ENCODE data around the gene IDH3A. TPM values are rescaled to one million over a fixed set of nuclear protein-coding genes. Genes with fewer than 3 reads are reported as not detected.

IDH3A gene
- total RNA-seq, 1 experiment from 2014 or later, result 112 TPM

DNA sequence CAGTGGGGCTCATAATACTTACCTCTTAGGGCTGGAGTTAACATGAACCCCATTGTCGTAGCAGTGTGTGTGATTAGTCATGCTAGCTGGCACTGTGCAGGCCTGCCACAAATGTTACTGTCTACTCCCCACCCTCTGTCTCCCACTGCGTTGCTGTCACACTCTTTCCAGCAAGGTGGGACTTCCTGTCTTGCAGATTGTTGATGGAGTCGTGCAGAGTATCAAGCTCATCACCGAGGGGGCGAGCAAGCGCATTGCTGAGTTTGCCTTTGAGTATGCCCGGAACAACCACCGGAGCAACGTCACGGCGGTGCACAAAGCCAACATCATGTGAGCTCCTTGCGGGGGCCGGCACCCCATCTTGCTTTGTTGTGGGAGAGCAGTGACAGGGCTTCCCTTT, 12.9 kb downstream of the IDH3A start:
- no peak for TF ChIP-seq EZH2 (IDR thresholded peaks at IDR 0.05; ENCODE audit: borderline replicate concordance, low read depth, low read length, poor library complexity, severe bottlenecking)
- TF ChIP-seq, protein P1, sequence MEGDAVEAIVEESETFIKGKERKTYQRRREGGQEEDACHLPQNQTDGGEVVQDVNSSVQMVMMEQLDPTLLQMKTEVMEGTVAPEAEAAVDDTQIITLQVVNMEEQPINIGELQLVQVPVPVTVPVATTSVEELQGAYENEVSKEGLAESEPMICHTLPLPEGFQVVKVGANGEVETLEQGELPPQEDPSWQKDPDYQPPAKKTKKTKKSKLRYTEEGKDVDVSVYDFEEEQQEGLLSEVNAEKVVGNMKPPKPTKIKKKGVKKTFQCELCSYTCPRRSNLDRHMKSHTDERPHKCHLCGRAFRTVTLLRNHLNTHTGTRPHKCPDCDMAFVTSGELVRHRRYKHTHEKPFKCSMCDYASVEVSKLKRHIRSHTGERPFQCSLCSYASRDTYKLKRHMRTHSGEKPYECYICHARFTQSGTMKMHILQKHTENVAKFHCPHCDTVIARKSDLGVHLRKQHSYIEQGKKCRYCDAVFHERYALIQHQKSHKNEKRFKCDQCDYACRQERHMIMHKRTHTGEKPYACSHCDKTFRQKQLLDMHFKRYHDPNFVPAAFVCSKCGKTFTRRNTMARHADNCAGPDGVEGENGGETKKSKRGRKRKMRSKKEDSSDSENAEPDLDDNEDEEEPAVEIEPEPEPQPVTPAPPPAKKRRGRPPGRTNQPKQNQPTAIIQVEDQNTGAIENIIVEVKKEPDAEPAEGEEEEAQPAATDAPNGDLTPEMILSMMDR (conservative IDR thresholded peaks at IDR 0.05; ENCODE audit: low read depth, low read length), result no peak
- no TSS peak for BruUV-seq (replicated peaks)
- ChIA-PET CTCF (no interaction called here), POLR2A (ENCODE audit: low non-redundant PET) (no interaction called here)
- Histone ChIP-seq H3K36me3 (ENCODE audit: insufficient read depth, low read length, poor library complexity, severe bottlenecking) (peaks cover 28% of the 10 kb centered on the region), H3K4me3 (ENCODE audit: low read depth, low read length, poor library complexity, severe bottlenecking) (no peak overlapping the region), H3K9me3 (ENCODE audit: low read depth, low read length, poor library complexity, severe bottlenecking) (no peaks in the 10 kb centered on the region), H3K27me3 (replicated peaks; ENCODE audit: insufficient read depth, low read depth, low read length, poor library complexity) (no peaks in the 10 kb centered on the region), H3K4me1 (ENCODE audit: insufficient read depth, low read length, poor library complexity, severe bottlenecking) (no peaks in the 10 kb centered on the region), H3K27ac (ENCODE audit: low read depth, low read length, poor library complexity, severe bottlenecking) (no peak overlapping the region)
- intact Hi-C loops (cut with micrococcal nuclease; ENCODE audit: unreplicated experiment), result no loop called here
- DNase-seq (ENCODE audit: low spot score), result no peak

DNA sequence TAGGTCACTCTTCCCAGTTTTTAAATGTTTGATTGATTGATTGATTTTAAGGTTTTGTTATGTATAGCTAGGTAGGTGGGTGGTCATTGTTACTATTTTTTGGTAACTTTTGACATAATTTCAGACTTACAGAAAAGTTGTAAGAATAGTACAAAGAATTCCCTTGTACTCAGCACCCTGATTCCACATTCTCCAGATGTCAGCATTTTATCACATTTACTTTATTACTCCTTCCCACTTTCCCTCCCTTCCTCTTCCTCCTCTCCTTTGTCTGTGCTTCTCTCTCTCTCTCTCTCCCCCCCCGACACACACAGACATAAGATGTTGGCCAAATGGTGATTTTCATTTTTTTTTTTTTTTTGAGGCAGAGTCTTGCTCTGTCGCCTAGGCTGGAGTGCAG, 14.8 kb downstream of the IDH3A start:
- Histone ChIP-seq H3K27ac (ENCODE audit: low read depth, low read length, poor library complexity, severe bottlenecking) (no peak overlapping the region), H3K4me3 (ENCODE audit: low read depth, low read length, poor library complexity, severe bottlenecking) (no peak overlapping the region), H3K36me3 (ENCODE audit: insufficient read depth, low read length, poor library complexity, severe bottlenecking) (peaks cover 40% of the 10 kb centered on the region), H3K9me3 (ENCODE audit: low read depth, low read length, poor library complexity, severe bottlenecking) (no peaks in the 10 kb centered on the region), H3K4me1 (ENCODE audit: insufficient read depth, low read length, poor library complexity, severe bottlenecking) (no peaks in the 10 kb centered on the region), H3K27me3 (replicated peaks; ENCODE audit: insufficient read depth, low read depth, low read length, poor library complexity) (no peaks in the 10 kb centered on the region)
- no peak for TF ChIP-seq EZH2 (IDR thresholded peaks at IDR 0.05; ENCODE audit: borderline replicate concordance, low read depth, low read length, poor library complexity, severe bottlenecking)
- no TSS peak for BruUV-seq (replicated peaks)
- intact Hi-C loops (cut with micrococcal nuclease; ENCODE audit: unreplicated experiment), result no loop called here
- ChIA-PET POLR2A (ENCODE audit: low non-redundant PET) (no interaction called here), CTCF (no interaction called here)
- no peak for DNase-seq (ENCODE audit: low spot score)

DNA sequence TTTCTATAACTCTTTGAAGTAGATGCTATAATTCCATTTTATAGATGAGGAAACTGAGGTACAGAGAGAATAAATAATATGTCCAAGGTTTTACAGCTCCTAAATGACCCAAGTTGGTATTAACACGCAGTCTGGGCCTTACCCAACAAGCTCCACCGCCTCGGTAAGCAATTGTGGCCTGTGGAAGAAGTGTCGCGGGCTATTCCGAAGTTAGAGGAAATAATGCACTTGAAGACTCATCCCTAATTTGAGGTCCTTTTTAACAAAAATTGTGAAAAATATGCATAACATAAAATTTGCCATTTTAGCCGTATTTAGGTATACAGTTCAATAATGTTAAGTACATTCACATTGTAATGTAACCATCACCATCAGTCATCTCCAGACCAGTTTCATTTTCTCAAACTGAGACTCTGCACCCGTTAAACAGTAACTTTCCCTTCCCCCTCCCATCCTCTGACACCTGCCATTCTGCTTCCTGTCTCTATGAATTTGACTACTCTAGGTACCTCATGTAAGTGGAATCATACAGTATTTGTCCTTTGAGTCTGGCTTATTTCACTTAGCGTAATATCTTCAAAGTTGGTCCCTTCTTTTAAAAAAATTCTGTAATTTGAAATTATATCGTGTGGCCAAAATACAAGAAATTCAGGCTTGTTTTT, 18.2 kb downstream of the IDH3A start:
- no TSS peak for BruUV-seq (replicated peaks)
- no peaks in the 10 kb centered on the region for H3K27me3 ChIP-seq (replicated peaks; ENCODE audit: insufficient read depth, low read depth, low read length, poor library complexity)
- no peaks in the 10 kb centered on the region for H3K4me1 ChIP-seq (ENCODE audit: insufficient read depth, low read length, poor library complexity, severe bottlenecking)
- H3K36me3 ChIP-seq (ENCODE audit: insufficient read depth, low read length, poor library complexity, severe bottlenecking), result peaks cover 47% of the 10 kb centered on the region
- no peak overlapping the region for H3K27ac ChIP-seq (ENCODE audit: low read depth, low read length, poor library complexity, severe bottlenecking)
- POLR2A ChIA-PET (ENCODE audit: low non-redundant PET), result no interaction called here
- DNase-seq (ENCODE audit: low spot score), result no peak
- TF ChIP-seq, protein P1 (conservative IDR thresholded peaks at IDR 0.05; ENCODE audit: low read depth, low read length), result no peak
- TF ChIP-seq EZH2 (IDR thresholded peaks at IDR 0.05; ENCODE audit: borderline replicate concordance, low read depth, low read length, poor library complexity, severe bottlenecking), result no peak
- no peak overlapping the region for H3K4me3 ChIP-seq (ENCODE audit: low read depth, low read length, poor library complexity, severe bottlenecking)
- intact Hi-C loops (cut with micrococcal nuclease; ENCODE audit: unreplicated experiment), result no loop called here
- CTCF ChIA-PET, result no interaction called here
- H3K9me3 ChIP-seq (ENCODE audit: low read depth, low read length, poor library complexity, severe bottlenecking), result no peaks in the 10 kb centered on the region

DNA sequence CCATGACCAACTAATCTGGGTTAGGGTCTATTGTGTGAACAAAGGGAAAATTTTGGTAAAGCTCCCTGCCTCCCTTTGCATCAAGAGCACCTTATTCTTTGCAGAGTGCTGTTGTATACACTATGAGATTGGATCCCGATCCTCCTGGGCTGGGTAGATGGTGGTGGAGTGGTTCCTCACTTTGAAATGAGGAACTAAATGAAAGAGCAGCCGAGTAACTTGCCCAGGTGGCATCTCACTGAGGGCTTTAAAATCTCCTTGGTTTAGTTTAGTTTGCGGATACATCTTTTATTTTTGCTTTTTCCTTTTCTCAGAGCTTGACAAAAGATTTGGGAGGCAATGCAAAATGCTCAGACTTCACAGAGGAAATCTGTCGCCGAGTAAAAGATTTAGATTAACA, 19.4 kb downstream of the IDH3A start:
- Histone ChIP-seq H3K4me3 (ENCODE audit: low read depth, low read length, poor library complexity, severe bottlenecking) (no peak overlapping the region), H3K36me3 (ENCODE audit: insufficient read depth, low read length, poor library complexity, severe bottlenecking) (peaks cover 43% of the 10 kb centered on the region), H3K9me3 (ENCODE audit: low read depth, low read length, poor library complexity, severe bottlenecking) (no peaks in the 10 kb centered on the region), H3K4me1 (ENCODE audit: insufficient read depth, low read length, poor library complexity, severe bottlenecking) (no peaks in the 10 kb centered on the region), H3K27me3 (replicated peaks; ENCODE audit: insufficient read depth, low read depth, low read length, poor library complexity) (no peaks in the 10 kb centered on the region), H3K27ac (ENCODE audit: low read depth, low read length, poor library complexity, severe bottlenecking) (no peak overlapping the region)
- BruUV-seq (replicated peaks), result no TSS peak
- ChIA-PET POLR2A (ENCODE audit: low non-redundant PET) (no interaction called here), CTCF (no interaction called here)
- TF ChIP-seq EZH2 (IDR thresholded peaks at IDR 0.05; ENCODE audit: borderline replicate concordance, low read depth, low read length, poor library complexity, severe bottlenecking), result no peak
- TF ChIP-seq, protein P1 (conservative IDR thresholded peaks at IDR 0.05; ENCODE audit: low read depth, low read length), result no peak
- DNase-seq (ENCODE audit: low spot score), result no peak
- intact Hi-C loops (cut with micrococcal nuclease; ENCODE audit: unreplicated experiment), result no loop called here

Measured in A673 (cell line).